Mucosa of rectum (tissue), 2 donors: ENCODE measurements around the gene MAPK8.

Experiments used
- H3K27ac ChIP-seq, 2 donors: one replicate each; pipeline ENCODE4 v1.7.0; 2013; ENCODE audit warnings: inconsistent platforms in 2 of 2, low read depth in 2 of 2, low read length in 2 of 2
- H3K27me3 ChIP-seq, 2 donors: one replicate each; pipeline ENCODE4 v1.7.0; 2013; ENCODE audit warnings: low read length in 2 of 2; ENCODE audit not compliant: control insufficient read depth in 2 of 2, insufficient read depth in 2 of 2
- H3K36me3 ChIP-seq, 2 donors: one replicate each; pipeline ENCODE4 v1.7.0; 2013; ENCODE audit warnings: low read length in 2 of 2; ENCODE audit not compliant: control insufficient read depth in 2 of 2, insufficient read depth in 2 of 2
- H3K4me1 ChIP-seq, 2 donors: one replicate each; pipeline ENCODE4 v1.7.0; 2013; ENCODE audit warnings: low read length in 2 of 2, mild to moderate bottlenecking in 1 of 2; ENCODE audit not compliant: control insufficient read depth in 2 of 2, insufficient read depth in 2 of 2
- H3K4me3 ChIP-seq, 2 donors: one replicate each; pipeline ENCODE4 v1.7.0; 2013; ENCODE audit warnings: low read length in 2 of 2
- H3K9ac ChIP-seq, 2 donors: one replicate each; pipeline ENCODE4 v1.7.0; 2013; ENCODE audit warnings: low read length in 2 of 2, low read depth in 1 of 2, mild to moderate bottlenecking in 1 of 2
- H3K9me3 ChIP-seq, 2 donors: one replicate each; pipeline ENCODE4 v1.7.0; 2013; ENCODE audit warnings: low read length in 2 of 2; ENCODE audit not compliant: control insufficient read depth in 2 of 2
- donor health status: healthy.
- donor health status: Normal muscosa, but diverticular disease.

The MAPK8 gene

GRCh38 chr10:48428896-48429295, 122.4 kb downstream of the MAPK8 start:
- Histone ChIP-seq H3K36me3 (peaks cover 0 to 9% of the 10 kb centered on the region in 2 donors), H3K4me1 (no peaks in the 10 kb centered on the region)

GRCh38 chr10:48429309-48429708, 122.8 kb downstream of the MAPK8 start:
- Histone ChIP-seq H3K4me3 (no peak overlapping the region), H3K27me3 (no peaks in the 10 kb centered on the region), H3K27ac (no peak overlapping the region), H3K36me3 (peaks cover 0 to 9% of the 10 kb centered on the region in 2 donors), H3K9me3 (no peaks in the 10 kb centered on the region), H3K4me1 (no peaks in the 10 kb centered on the region), H3K9ac (no peak overlapping the region)

More at GRCh38 chr10:48428896-48429295, 122.4 kb downstream of the MAPK8 start:
- Histone ChIP-seq H3K9me3 (no peaks in the 10 kb centered on the region), H3K9ac (no peak overlapping the region), H3K27me3 (no peaks in the 10 kb centered on the region), H3K4me3 (no peak overlapping the region), H3K27ac (no peak overlapping the region)

GRCh38 chr10:48430402-48430993, 124.0 kb downstream of the MAPK8 start:
- Histone ChIP-seq H3K9ac (no peak overlapping the region), H3K36me3 (peaks cover 2 to 13% of the 10 kb centered on the region in 2 donors), H3K9me3 (no peaks in the 10 kb centered on the region), H3K4me3 (no peak overlapping the region), H3K4me1 (no peaks in the 10 kb centered on the region), H3K27me3 (no peaks in the 10 kb centered on the region), H3K27ac (no peak overlapping the region)

- Histone ChIP-seq H3K4me1 (no peaks in the 10 kb centered on the region), H3K9ac (no peak overlapping the region), H3K9me3 (no peaks in the 10 kb centered on the region), H3K4me3 (no peak overlapping the region), H3K27ac (no peak overlapping the region), H3K27me3 (no peaks in the 10 kb centered on the region), H3K36me3 (peaks cover 4 to 17% of the 10 kb centered on the region in 2 donors)
Measured at GRCh38 chr10:48431871-48432270, 125.4 kb downstream of the MAPK8 start.

GRCh38 chr10:48437546-48437945, 131.1 kb downstream of the MAPK8 start:
- no peak overlapping the region for H3K9ac ChIP-seq
- H3K9me3 ChIP-seq = no peaks in the 10 kb centered on the region
- no peaks in the 10 kb centered on the region for H3K27me3 ChIP-seq
- peaks cover 4 to 11% of the 10 kb centered on the region in 2 donors for H3K36me3 ChIP-seq
- no peak overlapping the region for H3K27ac ChIP-seq
- H3K4me3 ChIP-seq = no peak overlapping the region
- peaks cover 0 to 2% of the 10 kb centered on the region in 2 donors for H3K4me1 ChIP-seq

GRCh38 chr10:48439031-48439430, 132.6 kb downstream of the MAPK8 start:
- H3K9me3 ChIP-seq = no peaks in the 10 kb centered on the region
- H3K4me3 ChIP-seq = no peak overlapping the region
- H3K4me1 ChIP-seq = peaks cover 0 to 2% of the 10 kb centered on the region in 2 donors
- H3K36me3 ChIP-seq = peaks cover 4 to 8% of the 10 kb centered on the region in 2 donors
- H3K27me3 ChIP-seq = no peaks in the 10 kb centered on the region
- no peak overlapping the region for H3K27ac ChIP-seq
- H3K9ac ChIP-seq = no peak overlapping the region

GRCh38 chr10:48439581-48440041, 133.1 kb downstream of the MAPK8 start:
- H3K4me1 ChIP-seq = peaks cover 0 to 2% of the 10 kb centered on the region in 2 donors
- no peak overlapping the region for H3K9ac ChIP-seq
- no peaks in the 10 kb centered on the region for H3K27me3 ChIP-seq
- H3K27ac ChIP-seq = no peak overlapping the region
- peaks cover 4 to 6% of the 10 kb centered on the region in 2 donors for H3K36me3 ChIP-seq
- H3K9me3 ChIP-seq = no peaks in the 10 kb centered on the region
- H3K4me3 ChIP-seq = no peak overlapping the region

- Histone ChIP-seq H3K9me3 (no peaks in the 10 kb centered on the region), H3K4me1 (peaks cover 0 to 2% of the 10 kb centered on the region in 2 donors), H3K27me3 (no peaks in the 10 kb centered on the region), H3K36me3 (peaks cover 0 to 3% of the 10 kb centered on the region in 2 donors), H3K27ac (no peak overlapping the region), H3K4me3 (no peak overlapping the region), H3K9ac (no peak overlapping the region)
Measured at GRCh38 chr10:48440771-48441170, 134.3 kb downstream of the MAPK8 start.

GRCh38 chr10:48442090-48442808, 135.8 kb downstream of the MAPK8 start:
- Histone ChIP-seq H3K9me3 (no peaks in the 10 kb centered on the region), H3K27me3 (no peaks in the 10 kb centered on the region), H3K4me3 (no peak overlapping the region), H3K27ac (no peak overlapping the region), H3K9ac (no peak overlapping the region), H3K36me3 (no peaks in the 10 kb centered on the region), H3K4me1 (peaks cover 0 to 2% of the 10 kb centered on the region in 2 donors)

- Histone ChIP-seq H3K9ac (no peak overlapping the region), H3K36me3 (no peaks in the 10 kb centered on the region), H3K4me3 (no peak overlapping the region), H3K27me3 (no peaks in the 10 kb centered on the region), H3K27ac (no peak overlapping the region), H3K9me3 (no peaks in the 10 kb centered on the region), H3K4me1 (peaks cover 0 to 2% of the 10 kb centered on the region in 2 donors)
Measured at GRCh38 chr10:48442809-48443177, 136.3 kb downstream of the MAPK8 start.
